HepG2 (cell line): ENCODE results near the gene MSI2. TPM values are rescaled to one million over a fixed set of nuclear protein-coding genes. Genes with fewer than 3 reads are reported as not detected.

Source experiments
- ARNT ChIP-seq: fragments of 450-650 bp; IDR thresholded peaks from 2 replicates; pipeline ENCODE4 v1.6.1; 2017
- BATF2 ChIP-seq: sonication (generic); formaldehyde crosslinking; IDR thresholded peaks from 2 replicates; pipeline ENCODE4 v1.8.0; 2022; ENCODE audit warnings: mild to moderate bottlenecking, missing genetic modification reagents, moderate library complexity
- DBP ChIP-seq: sonication (generic); formaldehyde crosslinking; IDR thresholded peaks from 2 replicates; pipeline ENCODE4 v1.4.0; 2020; ENCODE audit warnings: missing genetic modification reagents; ENCODE audit errors: not compliant biosample characterization
- DR1 ChIP-seq: sonication (generic); formaldehyde crosslinking; IDR thresholded peaks from 2 replicates; pipeline ENCODE4 v1.8.0; 2021; ENCODE audit warnings: mild to moderate bottlenecking, missing genetic modification reagents, inconsistent platforms
- ESRRA ChIP-seq: sonication (generic); formaldehyde crosslinking; IDR thresholded peaks from 2 replicates; pipeline ENCODE4 v1.5.1; 2020; ENCODE audit warnings: mild to moderate bottlenecking, low read depth, missing genetic modification reagents
- HDAC6 ChIP-seq: fragments of 200-600 bp; sonication (generic); IDR thresholded peaks from 2 replicates; pipeline ENCODE4 v1.7.0; 2017; ENCODE audit warnings: mild to moderate bottlenecking, antibody characterized with exemption, low read length, low read depth
- HNF1B ChIP-seq: sonication (generic); formaldehyde crosslinking; IDR thresholded peaks from 2 replicates; pipeline ENCODE4 v1.5.1; 2020; ENCODE audit warnings: mild to moderate bottlenecking, moderate library complexity, missing genetic modification reagents
- HNF4G ChIP-seq, 2 experiments: sonication (generic) in 1 of 2; formaldehyde crosslinking in 1 of 2; IDR thresholded peaks; 2 replicates each; pipeline versions ENCODE4 v1.4.0 to v1.6.1; 2011 to 2020; ENCODE audit warnings: borderline replicate concordance in 2 of 2, low read depth in 2 of 2, mild to moderate bottlenecking in 2 of 2, low read length in 1 of 2, missing genetic modification reagents in 1 of 2, moderate library complexity in 1 of 2
- HOXD1 ChIP-seq: sonication (generic); formaldehyde crosslinking; IDR thresholded peaks from 2 replicates; pipeline ENCODE4 v1.5.0; 2020; ENCODE audit warnings: missing genetic modification reagents
- KLF12 ChIP-seq: sonication (generic); formaldehyde crosslinking; IDR thresholded peaks from 2 replicates; pipeline ENCODE4 v1.4.0; 2020; ENCODE audit warnings: missing genetic modification reagents, borderline replicate concordance
- NFE2 ChIP-seq: sonication (generic); formaldehyde crosslinking; IDR thresholded peaks from 2 replicates; pipeline ENCODE4 v1.4.0; 2020; ENCODE audit warnings: missing genetic modification reagents
- NFYB ChIP-seq: sonication (generic); formaldehyde crosslinking; IDR thresholded peaks from 2 replicates; pipeline ENCODE4 v1.4.0; 2020; ENCODE audit warnings: missing genetic modification reagents
- SNAPC2 ChIP-seq: sonication (generic); formaldehyde crosslinking; IDR thresholded peaks from 2 replicates; pipeline ENCODE4 v1.8.1; 2022; ENCODE audit warnings: mild to moderate bottlenecking, missing genetic modification reagents
- SP5 ChIP-seq: IDR thresholded peaks from 2 replicates; pipeline ENCODE4 v1.6.1; 2016; ENCODE audit warnings: low read depth, borderline replicate concordance
- TEAD3 ChIP-seq: optimal IDR thresholded peaks from 2 replicates; pipeline ENCODE3; 2016; ENCODE audit warnings: borderline replicate concordance
- U2AF1 ChIP-seq: fragments of 200-400 bp; formaldehyde crosslinking; optimal IDR thresholded peaks from 2 replicates; pipeline ENCODE3; 2017; ENCODE audit warnings: mild to moderate bottlenecking, low read depth, low read length
- ZBTB25 ChIP-seq: IDR thresholded peaks from 2 replicates; pipeline ENCODE4 v1.6.1; 2018; ENCODE audit warnings: missing genetic modification reagents
- ZFP36L2 ChIP-seq: sonication (generic); formaldehyde crosslinking; IDR thresholded peaks from 2 replicates; pipeline ENCODE4 v1.4.0; 2020; ENCODE audit warnings: missing genetic modification reagents
- ZFP90 ChIP-seq: sonication (generic); formaldehyde crosslinking; IDR thresholded peaks from 2 replicates; pipeline ENCODE4 v1.8.0; 2022; ENCODE audit warnings: missing genetic modification reagents, mild to moderate bottlenecking, inconsistent platforms, borderline replicate concordance
- ZMAT5 ChIP-seq: sonication (generic); formaldehyde crosslinking; IDR thresholded peaks from 2 replicates; pipeline ENCODE4 v1.5.0; 2020; ENCODE audit warnings: mild to moderate bottlenecking, low read depth, missing genetic modification reagents, borderline replicate concordance
- ZNF230 ChIP-seq: sonication (generic); formaldehyde crosslinking; IDR thresholded peaks from 2 replicates; pipeline ENCODE4 v1.4.0; 2020; ENCODE audit warnings: mild to moderate bottlenecking, missing genetic modification reagents
- ZNF414 ChIP-seq: sonication (generic); formaldehyde crosslinking; IDR thresholded peaks from 2 replicates; pipeline ENCODE4 v1.5.0; 2020; ENCODE audit warnings: missing genetic modification reagents
- ZNF501 ChIP-seq: sonication (generic); formaldehyde crosslinking; IDR thresholded peaks from 2 replicates; pipeline ENCODE4 v1.5.1; 2020; ENCODE audit warnings: mild to moderate bottlenecking, moderate library complexity, missing genetic modification reagents
- ZNF841 ChIP-seq: sonication (generic); formaldehyde crosslinking; IDR thresholded peaks from 2 replicates; pipeline ENCODE4 v1.8.1; 2023; ENCODE audit warnings: missing genetic modification reagents, borderline replicate concordance
- ZSCAN12 ChIP-seq: sonication (generic); formaldehyde crosslinking; IDR thresholded peaks from 2 replicates; pipeline ENCODE4 v1.9.0; 2021; ENCODE audit warnings: mild to moderate bottlenecking, missing genetic modification reagents
- polyA plus RNA-seq, 8 experiments: library from polyadenylated mRNA; depleted of rRNA in 3 of 8; stranded (reverse) in 7 of 8; unstranded in 1 of 8; fragments of >200 nt; fragmentation: Illumina TruSeq in 4 of 8; extraction: Trizol in 4 of 8; gene quantifications; 2 replicates each; pipeline versions ENCODE4 v1.2.1 to v1.2.3, GENCODE V29; 2011 to 2016; ENCODE audit warnings: low read depth in 4 of 8, missing spikeins in 1 of 8, mixed read lengths in 1 of 8; ENCODE audit not compliant: insufficient read depth in 1 of 8
- total RNA-seq, 5 experiments: library from RNA; depleted of rRNA; stranded (reverse); fragments of >200 nt; fragmentation: Illumina TruSeq; extraction: Trizol; gene quantifications; 2 replicates each; pipeline ENCODE4 v1.2.3, GENCODE V29; 2016; ENCODE audit warnings: low read depth in 1 of 5

Gene MSI2
- total and polyA plus RNA-seq, 2 of the 13 experiments (the other 11 are each of a cell fraction or from before 2014, with no cell fraction given) = 77.5 to 78.4 TPM

- TF ChIP-seq ZNF841 (CRISPR knock-in tag) = no peak
- no peak for TF ChIP-seq NFYB (CRISPR knock-in tag)
- no peak for TF ChIP-seq HOXD1 (CRISPR knock-in tag)
- no peak for TF ChIP-seq ZNF230
- TF ChIP-seq SP5 (CRISPR knock-in tag) = no peak
- TF ChIP-seq DBP = no peak
- TF ChIP-seq NFE2 (CRISPR knock-in tag) = no peak
- no peak for TF ChIP-seq KLF12 (CRISPR knock-in tag)
- no peak for TF ChIP-seq ZSCAN12 (CRISPR knock-in tag)
- TF ChIP-seq ZFP90 (CRISPR knock-in tag) = no peak
- no peak for TF ChIP-seq ZBTB25 (CRISPR knock-in tag)
- no peak for TF ChIP-seq ZNF501 (CRISPR knock-in tag)
- no peak for TF ChIP-seq ARNT
- no peak for TF ChIP-seq BATF2 (CRISPR knock-in tag)
- TF ChIP-seq HDAC6 = no peak
- no peak for TF ChIP-seq SNAPC2 (CRISPR knock-in tag)
- TF ChIP-seq ZNF414 (CRISPR knock-in tag) = no peak
- no peak for TF ChIP-seq ESRRA (CRISPR knock-in tag)
- peak; percentile 79 for TF ChIP-seq HNF4G (IDR thresholded peaks at IDR 0.05; ENCODE audit: borderline replicate concordance, low read depth, low read length)
- peak; percentile 76 for TF ChIP-seq HNF4G (CRISPR knock-in tag; IDR thresholded peaks at IDR 0.05; ENCODE audit: borderline replicate concordance, low read depth)
- TF ChIP-seq TEAD3 = peak; percentile 64
- no peak for TF ChIP-seq ZFP36L2
- no peak for TF ChIP-seq HNF1B (CRISPR knock-in tag)
- no peak for TF ChIP-seq DR1 (CRISPR knock-in tag)
- no peak for TF ChIP-seq ZMAT5 (CRISPR knock-in tag)
- peak; percentile 49 for TF ChIP-seq U2AF1
Observed at GRCh38 chr17:57697891-57698711, 441.8 kb downstream of the MSI2 start (continued).
